H1 (cell line): ENCODE results near the gene ANKS1B. TPM values are rescaled to one million over a fixed set of nuclear protein-coding genes. Genes with fewer than 3 reads are reported as not detected.

Experiments
- ATF2 ChIP-seq: IDR thresholded peaks from 2 replicates; pipeline ENCODE4 v1.6.1; 2012; ENCODE audit warnings: low read length, inconsistent platforms
- HDAC6 ChIP-seq: IDR thresholded peaks from one replicate; pipeline ENCODE4 v1.7.1; 2012; ENCODE audit warnings: low read depth, mild to moderate bottlenecking, inconsistent platforms, low read length, moderate library complexity
- SIX5 ChIP-seq: IDR thresholded peaks from 2 replicates; pipeline ENCODE4 v1.6.1; 2011; ENCODE audit warnings: mild to moderate bottlenecking, low read depth, low read length
- TCF12 ChIP-seq: IDR thresholded peaks from 2 replicates; pipeline ENCODE4 v1.6.1; 2011; ENCODE audit warnings: low read depth, mild to moderate bottlenecking, low read length
- polyA plus RNA-seq, 7 experiments: library from polyadenylated mRNA; depleted of rRNA in 3 of 7; stranded (reverse) in 5 of 7; unstranded in 2 of 7; fragments of >200 nt in 5 of 7; fragments of 200-250 nt in 2 of 7; gene quantifications; 1 replicate in 5 of 7; 2 replicates in 1 of 7; 4 replicates in 1 of 7; pipeline versions ENCODE4 v1.2.1 to v1.2.3, GENCODE V29; 2011 to 2013; ENCODE audit warnings: missing spikeins in 2 of 7, mixed read lengths in 2 of 7
- total RNA-seq: library from RNA; stranded (reverse); fragmentation: NEBNext Ultra II Directional; extraction: Animal tissue kit (Norgen Biotek cat#: 25700); gene quantifications from 2 replicates; pipeline ENCODE4 v1.2.1, GENCODE V29; 2021

ANKS1B gene
- total and polyA plus RNA-seq, 2 of the 8 experiments (the other 6 are each of a cell fraction or from before 2014, with no cell fraction given): 2.7 to 6.1 TPM

- no peak for TF ChIP-seq HDAC6
- no peak for TF ChIP-seq SIX5
- TF ChIP-seq TCF12: no peak
- no peak for TF ChIP-seq ATF2
Measured at GRCh38 chr12:98735821-98736220, 1248.9 kb downstream of the ANKS1B start (continued).
